GM12865 (cell line): Measurements from ENCODE around the gene LENG9.

Source experiments
- DNase-seq: peaks from one replicate; pipeline ENCODE4 v3.0.0; 2010; ENCODE audit warnings: low read depth
- H3K4me3 ChIP-seq: 2 replicates; pipeline ENCODE4 v1.5.1; 2011; ENCODE audit warnings: mild to moderate bottlenecking, low read depth, low read length, control low read depth
- CTCF ChIP-seq: IDR thresholded peaks from 2 replicates; pipeline ENCODE4 v1.5.1; 2011; ENCODE audit warnings: low read length, control low read depth, low read depth, inconsistent platforms; ENCODE audit not compliant: insufficient read depth; ENCODE audit errors: missing control alignments

Gene LENG9

GRCh38 chr19:54433697-54434096, 29.9 kb downstream of the LENG9 start:
- TF ChIP-seq CTCF, result no peak
- H3K4me3 ChIP-seq, result no peak overlapping the region
- DNase-seq, result no peak

GRCh38 chr19:54432144-54432738, 31.3 kb downstream of the LENG9 start:
- no peak for DNase-seq
- TF ChIP-seq CTCF, result no peak

GRCh38 chr19:54431255-54431838, 32.2 kb downstream of the LENG9 start:
- DNase-seq, result no peak
- TF ChIP-seq CTCF, result no peak
- H3K4me3 ChIP-seq, result no peak overlapping the region

More at GRCh38 chr19:54432144-54432738, 31.3 kb downstream of the LENG9 start:
- no peak overlapping the region for H3K4me3 ChIP-seq

DNA sequence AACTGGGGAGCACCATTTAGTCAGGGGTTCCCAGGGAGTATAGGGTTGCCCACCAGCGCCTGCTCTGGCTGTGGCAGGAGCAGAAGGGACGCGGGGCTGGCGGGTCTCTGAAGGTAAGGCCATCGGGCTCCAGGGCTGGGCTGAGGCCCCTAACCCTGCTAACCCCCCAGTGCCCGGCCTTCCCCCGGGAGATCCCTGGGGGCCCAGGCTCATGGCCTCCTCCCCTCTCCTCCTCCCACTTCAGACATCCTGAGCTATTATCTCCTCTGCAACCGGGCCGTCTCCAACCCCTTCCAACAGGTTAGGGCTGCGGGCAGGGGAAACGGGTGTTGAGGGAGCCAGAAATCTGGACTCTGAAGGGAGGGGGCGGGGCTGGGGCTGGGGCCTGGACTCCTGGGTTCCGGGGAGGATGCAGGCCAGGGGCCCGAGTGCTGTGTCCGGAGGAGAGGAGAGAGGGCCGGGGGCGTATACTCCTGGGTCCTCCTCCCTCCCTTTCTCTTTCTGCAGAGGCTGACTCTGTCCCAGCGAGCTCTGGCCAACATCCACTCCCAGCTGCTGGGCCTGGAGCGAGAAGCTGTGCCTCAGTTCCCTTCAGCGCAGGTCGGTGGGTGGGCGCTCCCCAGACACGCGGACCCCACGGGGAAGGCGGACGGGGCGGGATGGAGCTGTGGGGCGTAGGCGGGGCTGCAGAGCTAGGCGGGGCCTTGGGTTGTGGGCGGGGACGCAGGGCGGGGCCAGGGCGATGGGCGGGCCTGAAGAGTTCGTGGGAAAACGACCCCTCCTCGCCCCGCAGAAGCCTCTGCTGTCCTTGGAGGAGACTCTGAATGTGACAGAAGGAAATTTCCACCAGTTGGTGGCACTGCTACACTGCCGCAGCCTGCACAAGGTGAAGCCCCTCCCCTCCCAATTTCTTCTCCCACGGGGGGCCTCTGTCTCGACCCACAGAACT, 33.0 kb downstream of the LENG9 start:
- DNase-seq, result no peak
- no peak overlapping the region for H3K4me3 ChIP-seq
- no peak for TF ChIP-seq CTCF

- no peak for TF ChIP-seq CTCF
- H3K4me3 ChIP-seq, result no peak overlapping the region
- DNase-seq, result no peak
Measured at GRCh38 chr19:54429545-54430227, 33.9 kb downstream of the LENG9 start.

DNA sequence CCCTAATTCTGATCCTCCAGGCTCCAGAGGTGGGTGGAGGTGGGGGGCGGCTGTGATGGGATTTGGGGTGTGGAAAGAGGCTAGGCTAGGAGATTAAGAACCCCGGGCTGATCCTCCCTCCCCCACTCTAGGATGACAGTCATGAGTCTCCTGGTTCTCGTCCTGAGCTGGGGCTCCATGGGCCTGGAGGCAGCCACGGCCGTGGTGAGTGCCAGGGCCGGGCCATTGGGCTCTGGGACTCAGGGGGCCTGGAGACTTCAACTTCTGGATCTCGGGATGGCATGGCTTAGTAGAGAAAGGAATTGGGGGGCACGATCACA, 34.4 kb downstream of the LENG9 start:
- no peak for TF ChIP-seq CTCF

More for the DNA sequence above, 34.4 kb downstream of the LENG9 start:
- H3K4me3 ChIP-seq, result no peak overlapping the region
- DNase-seq, result no peak
